Activated CD8-positive, alpha-beta memory T cell treated with anti-CD3 and anti-CD28 coated beads, Interleukin-2, amount 50 U/mL, for 4 hours (primary cell): ENCODE data around the gene FAM78A.

Experiments used
- DNase-seq: peaks from one replicate; pipeline ENCODE4 v3.0.0-alpha.2; 2020

The FAM78A gene

GRCh38 chr9:131302244-131303075 lies 26.1 kb upstream of the FAM78A start:
- no peak for DNase-seq

GRCh38 chr9:131300444-131300843 lies 24.1 kb upstream of the FAM78A start:
- DNase-seq = no peak

GRCh38 chr9:131299961-131300347 lies 23.6 kb upstream of the FAM78A start:
- DNase-seq = no peak

- no peak for DNase-seq
Observed at GRCh38 chr9:131299346-131299960, 23.1 kb upstream of the FAM78A start.

GRCh38 chr9:131298816-131299215 lies 22.5 kb upstream of the FAM78A start:
- DNase-seq = no peak

GRCh38 chr9:131298341-131298740 lies 22.0 kb upstream of the FAM78A start:
- no peak for DNase-seq

- DNase-seq = no peak
Observed at GRCh38 chr9:131297903-131298302, 21.6 kb upstream of the FAM78A start.

GRCh38 chr9:131296906-131297500 lies 20.7 kb upstream of the FAM78A start:
- DNase-seq = no peak

GRCh38 chr9:131296460-131296859 lies 20.1 kb upstream of the FAM78A start:
- no peak for DNase-seq

- no peak for DNase-seq
Observed at GRCh38 chr9:131292937-131293336, 16.6 kb upstream of the FAM78A start.

- no peak for DNase-seq
Observed at GRCh38 chr9:131291795-131292315, 15.5 kb upstream of the FAM78A start.

GRCh38 chr9:131290767-131291370 lies 14.6 kb upstream of the FAM78A start:
- DNase-seq = no peak

- no peak for DNase-seq
Observed at GRCh38 chr9:131290036-131290766, 13.9 kb upstream of the FAM78A start.

GRCh38 chr9:131289301-131290035 lies 13.2 kb upstream of the FAM78A start, which contains the start of gene PLPP7:
PLPP7 (plus strand) TSS chr9:131289723; CDS start chr9:131289998, 275 bp downstream.
- no peak for DNase-seq

GRCh38 chr9:131288217-131288616 lies 11.9 kb upstream of the FAM78A start:
- DNase-seq = no peak

- no peak for DNase-seq
Observed at GRCh38 chr9:131287359-131287758, 11.0 kb upstream of the FAM78A start.

- DNase-seq = no peak
Observed at GRCh38 chr9:131284856-131285255, 8.5 kb upstream of the FAM78A start.

- DNase-seq = no peak
Observed at GRCh38 chr9:131282688-131283422, 6.5 kb upstream of the FAM78A start.

GRCh38 chr9:131282175-131282574 lies 5.9 kb upstream of the FAM78A start:
- no peak for DNase-seq

- no peak for DNase-seq
Observed at GRCh38 chr9:131281119-131281965, 5.0 kb upstream of the FAM78A start.
